Neural progenitor cell (in vitro differentiated cells): ENCODE results near the gene LDLRAD4. TPM values are rescaled to one million over a fixed set of nuclear protein-coding genes. Genes with fewer than 3 reads are reported as not detected.

Experiments used
- DNase-seq: peaks from one replicate; pipeline ENCODE4 v3.0.0-alpha.2; 2016; ENCODE audit warnings: low spot score
- H2AFZ ChIP-seq: fragments of 200-600 bp; sonication (generic); replicated peaks from 2 replicates; pipeline ENCODE4 v1.6.1; 2016; ENCODE audit warnings: antibody characterized with exemption
- H3F3A ChIP-seq: fragments of 200-600 bp; sonication (generic); 2 replicates; pipeline ENCODE4 v1.6.1; 2016; ENCODE audit warnings: antibody characterized with exemption, low read depth
- H3K27ac ChIP-seq: fragments of 200-600 bp; sonication (generic); 2 replicates; pipeline ENCODE4 v1.5.1; 2016; ENCODE audit warnings: mild to moderate bottlenecking
- H3K27me3 ChIP-seq: fragments of 200-600 bp; sonication (generic); 2 replicates; pipeline ENCODE4 v1.6.1; 2016; ENCODE audit warnings: mild to moderate bottlenecking, moderate library complexity
- H3K36me3 ChIP-seq: fragments of 200-600 bp; sonication (generic); 2 replicates; pipeline ENCODE4 v1.5.1; 2016
- H3K4me1 ChIP-seq: fragments of 200-600 bp; sonication (generic); 2 replicates; pipeline ENCODE4 v1.6.1; 2016; ENCODE audit warnings: mixed run types
- H3K4me2 ChIP-seq: fragments of 200-600 bp; sonication (generic); 2 replicates; pipeline ENCODE4 v1.6.1; 2016
- H3K4me3 ChIP-seq: fragments of 200-600 bp; sonication (generic); 2 replicates; pipeline ENCODE4 v1.5.1; 2016
- H3K79me2 ChIP-seq: fragments of 200-600 bp; sonication (generic); 2 replicates; pipeline ENCODE4 v1.6.1; 2016; ENCODE audit warnings: low read depth
- H3K9ac ChIP-seq: fragments of 200-600 bp; sonication (generic); 2 replicates; pipeline ENCODE4 v1.6.1; 2016
- H3K9me3 ChIP-seq: fragments of 200-600 bp; sonication (generic); 2 replicates; pipeline ENCODE4 v1.5.1; 2016; ENCODE audit warnings: low read depth
- H4K20me1 ChIP-seq: fragments of 200-600 bp; sonication (generic); 2 replicates; pipeline ENCODE4 v1.6.1; 2016; ENCODE audit warnings: low read depth
- H3K27ac Mint-ChIP-seq: 3 replicates; pipeline ENCODE4 v1.8.0; 2021; ENCODE audit warnings: mixed read lengths
- H3K27me3 Mint-ChIP-seq: 2 replicates; pipeline ENCODE4 v1.8.0; 2022; ENCODE audit warnings: low read depth, mild to moderate bottlenecking, inconsistent platforms, moderate library complexity, mixed read lengths; ENCODE audit not compliant: insufficient read depth
- H3K36me3 Mint-ChIP-seq: 3 replicates; pipeline ENCODE4 v1.8.0; 2021; ENCODE audit warnings: mixed read lengths
- H3K4me1 Mint-ChIP-seq: 3 replicates; pipeline ENCODE4 v1.8.0; 2021; ENCODE audit warnings: mixed read lengths
- H3K4me3 Mint-ChIP-seq: 3 replicates; pipeline ENCODE4 v1.8.0; 2021; ENCODE audit warnings: mild to moderate bottlenecking, moderate library complexity, mixed read lengths
- H3K9me3 Mint-ChIP-seq: 3 replicates; pipeline ENCODE4 v1.8.0; 2020; ENCODE audit warnings: mixed read lengths
- EZH2 ChIP-seq: fragments of 200-600 bp; sonication (generic); IDR thresholded peaks from 2 replicates; pipeline ENCODE4 v1.6.1; 2017; ENCODE audit warnings: antibody characterized with exemption, mild to moderate bottlenecking, moderate library complexity
- EZH2phosphoT487 ChIP-seq: fragments of 200-600 bp; sonication (generic); IDR thresholded peaks from 2 replicates; pipeline ENCODE4 v1.6.1; 2017; ENCODE audit warnings: antibody characterized with exemption
- total RNA-seq: library from RNA; depleted of rRNA; stranded (reverse); fragments of >200 nt; gene quantifications from 2 replicates; pipeline ENCODE4 v1.2.3, GENCODE V29; 2015; ENCODE audit warnings: low replicate concordance
- TF ChIP-seq, protein P1 (sequence below): fragments of 200-600 bp; sonication (generic); IDR thresholded peaks from 2 replicates; pipeline ENCODE4 v1.5.1; 2017; ENCODE audit warnings: antibody characterized with exemption, mild to moderate bottlenecking

The LDLRAD4 gene
- total RNA-seq, 1 donor from 2014 or later = 0.65 TPM

DNA sequence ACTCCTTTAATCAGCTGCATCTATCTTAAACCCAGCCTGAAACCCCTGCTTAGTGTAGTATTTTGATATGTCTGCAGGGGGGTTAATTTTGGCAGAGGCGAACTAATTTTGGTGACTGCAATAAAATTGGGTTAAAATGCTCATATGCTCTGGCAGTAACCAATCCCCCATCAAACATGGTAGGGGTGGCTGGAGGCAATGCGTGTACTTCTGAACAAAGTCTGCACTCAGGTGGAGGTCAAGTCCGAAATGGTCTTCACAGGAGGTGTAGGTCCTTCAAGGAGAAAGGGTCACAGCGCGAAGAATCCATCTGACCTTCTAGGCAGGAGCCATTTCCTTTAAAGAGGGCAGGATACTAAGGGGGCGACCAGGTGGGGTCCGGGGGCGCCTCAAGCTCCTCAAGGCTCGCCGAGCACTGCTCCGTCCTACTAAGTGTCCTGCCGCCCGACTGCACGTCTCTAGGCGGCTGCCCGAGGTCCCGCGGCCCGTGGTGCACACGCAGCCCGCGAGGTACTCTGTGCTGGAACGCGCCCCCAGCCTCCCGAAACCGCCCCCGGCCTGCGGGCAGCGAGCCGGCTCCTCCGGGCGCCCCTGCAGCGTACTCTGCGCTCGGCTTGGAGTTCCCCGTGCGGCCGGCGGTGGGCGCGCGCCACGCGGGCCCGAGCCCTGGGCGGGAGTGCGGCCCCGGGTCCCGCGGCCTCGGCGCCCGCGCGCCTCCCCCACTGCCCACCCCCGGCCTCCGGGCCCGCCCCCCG lies 1.7 kb upstream of the LDLRAD4 start:
- H3K27ac Mint-ChIP-seq = peak overlapping the region; percentile 61
- peak; percentile 75 for DNase-seq
- Histone ChIP-seq H3K4me1 (peaks cover 11% of the 10 kb centered on the region), H3K4me2 (peak overlapping the region; percentile 95), H3K4me3 (peak overlapping the region; percentile 78), H3K36me3 (no peaks in the 10 kb centered on the region), H4K20me1 (peaks cover 20% of the 10 kb centered on the region), H3K9ac (no peak overlapping the region), H3K27ac (no peak overlapping the region), H3K27me3 (peaks cover 77% of the 10 kb centered on the region), H2AFZ (no peak overlapping the region), H3K9me3 (no peaks in the 10 kb centered on the region), H3F3A (peaks cover 21% of the 10 kb centered on the region), H3K79me2 (no peaks in the 10 kb centered on the region)
- no peaks in the 10 kb centered on the region for H3K36me3 Mint-ChIP-seq
- peak overlapping the region; percentile 91 for H3K4me3 Mint-ChIP-seq
- TF ChIP-seq EZH2 = no peak
- TF ChIP-seq, protein P1, sequence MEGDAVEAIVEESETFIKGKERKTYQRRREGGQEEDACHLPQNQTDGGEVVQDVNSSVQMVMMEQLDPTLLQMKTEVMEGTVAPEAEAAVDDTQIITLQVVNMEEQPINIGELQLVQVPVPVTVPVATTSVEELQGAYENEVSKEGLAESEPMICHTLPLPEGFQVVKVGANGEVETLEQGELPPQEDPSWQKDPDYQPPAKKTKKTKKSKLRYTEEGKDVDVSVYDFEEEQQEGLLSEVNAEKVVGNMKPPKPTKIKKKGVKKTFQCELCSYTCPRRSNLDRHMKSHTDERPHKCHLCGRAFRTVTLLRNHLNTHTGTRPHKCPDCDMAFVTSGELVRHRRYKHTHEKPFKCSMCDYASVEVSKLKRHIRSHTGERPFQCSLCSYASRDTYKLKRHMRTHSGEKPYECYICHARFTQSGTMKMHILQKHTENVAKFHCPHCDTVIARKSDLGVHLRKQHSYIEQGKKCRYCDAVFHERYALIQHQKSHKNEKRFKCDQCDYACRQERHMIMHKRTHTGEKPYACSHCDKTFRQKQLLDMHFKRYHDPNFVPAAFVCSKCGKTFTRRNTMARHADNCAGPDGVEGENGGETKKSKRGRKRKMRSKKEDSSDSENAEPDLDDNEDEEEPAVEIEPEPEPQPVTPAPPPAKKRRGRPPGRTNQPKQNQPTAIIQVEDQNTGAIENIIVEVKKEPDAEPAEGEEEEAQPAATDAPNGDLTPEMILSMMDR = peak; percentile 32
- peaks cover 23% of the 10 kb centered on the region for H3K27me3 Mint-ChIP-seq
- peaks cover 26% of the 10 kb centered on the region for H3K4me1 Mint-ChIP-seq
- H3K9me3 Mint-ChIP-seq = no peaks in the 10 kb centered on the region

DNA sequence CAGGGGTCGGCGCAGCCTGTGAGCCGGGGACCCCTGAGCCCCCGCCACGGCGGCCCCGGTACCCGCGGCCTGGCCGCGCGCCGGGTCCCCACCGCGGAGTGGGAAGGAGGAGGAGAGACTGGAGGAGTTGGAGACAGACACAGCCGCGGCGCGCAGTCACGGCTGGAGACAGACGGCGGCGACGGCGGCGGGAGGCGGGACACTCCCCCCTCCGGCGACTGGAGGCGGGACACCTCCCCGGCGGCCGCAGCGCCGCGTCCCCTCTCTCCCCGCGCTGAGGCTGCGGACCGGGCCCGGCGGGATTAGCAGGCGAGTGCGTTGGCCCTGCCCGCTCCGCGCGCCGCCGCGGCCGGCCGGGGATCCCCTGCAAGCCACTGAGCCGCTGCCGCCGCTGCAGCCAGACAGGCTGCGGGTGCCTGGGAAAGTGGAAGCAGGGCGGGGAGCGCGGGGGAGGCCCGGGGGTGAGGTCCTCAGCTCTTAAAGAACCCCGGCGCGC lies 1.0 kb upstream of the LDLRAD4 start:
- Histone ChIP-seq H4K20me1 (peaks cover 20% of the 10 kb centered on the region), H3K4me1 (peaks cover 17% of the 10 kb centered on the region), H3K4me2 (peak overlapping the region; percentile 95), H3F3A (peaks cover 21% of the 10 kb centered on the region), H3K4me3 (peak overlapping the region; percentile 78), H3K9ac (no peak overlapping the region), H3K36me3 (no peaks in the 10 kb centered on the region), H3K9me3 (no peaks in the 10 kb centered on the region), H3K79me2 (no peaks in the 10 kb centered on the region), H3K27ac (no peak overlapping the region), H2AFZ (peak overlapping the region; percentile 88), H3K27me3 (peaks cover 77% of the 10 kb centered on the region)
- peak; percentile 87 for DNase-seq
- Mint-ChIP-seq H3K9me3 (no peaks in the 10 kb centered on the region), H3K4me3 (no peak overlapping the region), H3K27me3 (peaks cover 23% of the 10 kb centered on the region), H3K36me3 (no peaks in the 10 kb centered on the region), H3K27ac (no peak overlapping the region), H3K4me1 (peaks cover 32% of the 10 kb centered on the region)
- TF ChIP-seq EZH2phosphoT487 (no peak), EZH2 (no peak)
- TF ChIP-seq, protein P1 = no peak

DNA sequence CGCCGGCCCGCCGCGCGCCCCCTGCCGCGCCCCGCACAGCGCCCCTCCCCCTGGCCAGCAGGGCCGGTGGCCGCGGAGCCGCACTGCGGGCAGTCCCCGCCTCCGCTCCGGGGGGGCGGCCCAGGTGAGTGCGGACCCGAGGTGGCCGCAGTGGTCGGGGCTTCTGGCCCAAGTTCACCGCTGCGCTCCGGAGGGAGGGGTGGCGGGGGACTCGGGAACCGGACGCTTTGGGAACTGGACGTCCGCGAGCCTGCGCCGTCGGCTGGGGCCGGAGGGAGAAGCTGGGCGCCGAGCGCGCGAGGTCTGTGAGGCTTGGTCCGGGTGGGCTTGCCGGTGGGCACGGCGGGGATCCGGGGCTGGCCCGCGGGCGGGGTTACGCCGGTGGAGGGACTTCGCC lies 591 bp upstream of the LDLRAD4 start:
- Histone ChIP-seq H3F3A (peaks cover 21% of the 10 kb centered on the region), H3K4me1 (peaks cover 22% of the 10 kb centered on the region), H3K9me3 (no peaks in the 10 kb centered on the region), H3K36me3 (no peaks in the 10 kb centered on the region), H3K79me2 (no peaks in the 10 kb centered on the region), H3K9ac (no peak overlapping the region), H3K27me3 (peaks cover 77% of the 10 kb centered on the region), H4K20me1 (peaks cover 20% of the 10 kb centered on the region), H3K4me2 (peak overlapping the region; percentile 95), H3K4me3 (peak overlapping the region; percentile 78), H2AFZ (peak overlapping the region; percentile 64), H3K27ac (no peak overlapping the region)
- peaks cover 37% of the 10 kb centered on the region for H3K4me1 Mint-ChIP-seq
- peaks cover 21% of the 10 kb centered on the region for H3K27me3 Mint-ChIP-seq
- H3K27ac Mint-ChIP-seq = no peak overlapping the region
- H3K36me3 Mint-ChIP-seq = no peaks in the 10 kb centered on the region
- peak overlapping the region; percentile 82 for H3K4me3 Mint-ChIP-seq
- TF ChIP-seq, protein P1 = no peak
- TF ChIP-seq EZH2phosphoT487 (peak; percentile 48), EZH2 (no peak)
- no peaks in the 10 kb centered on the region for H3K9me3 Mint-ChIP-seq
- DNase-seq = peak; percentile 49
